Neutrophil (primary cell): ENCODE measurements around the gene ABTB2.

Source experiments
- H3K27ac ChIP-seq: fragments of 200-600 bp; sonication (generic); 2 replicates; pipeline ENCODE4 v1.5.1; 2016; ENCODE audit warnings: mild to moderate bottlenecking, moderate library complexity
- H3K27me3 ChIP-seq: fragments of 200-600 bp; sonication (generic); 2 replicates; pipeline ENCODE4 v1.6.0; 2016; ENCODE audit warnings: mild to moderate bottlenecking
- H3K36me3 ChIP-seq: fragments of 200-600 bp; sonication (generic); 2 replicates; pipeline ENCODE4 v1.5.1; 2017
- H3K4me1 ChIP-seq, 2 experiments: fragments of 200-600 bp in 1 of 2; sonication (generic) in 1 of 2; 1 replicate in 1 of 2; 2 replicates in 1 of 2; pipeline versions ENCODE4 v1.5.1 to v1.6.1; 2013 to 2016; ENCODE audit warnings: low read depth in 1 of 2, low read length in 1 of 2, mild to moderate bottlenecking in 1 of 2, moderate library complexity in 1 of 2; ENCODE audit not compliant: control insufficient read depth in 1 of 2, insufficient read depth in 1 of 2
- H3K4me3 ChIP-seq, 2 experiments: fragments of 200-600 bp in 1 of 2; sonication (generic) in 1 of 2; 1 replicate in 1 of 2; 2 replicates in 1 of 2; pipeline ENCODE4 v1.5.1; 2013 to 2016; ENCODE audit warnings: low read depth in 1 of 2, low read length in 1 of 2, mild to moderate bottlenecking in 1 of 2, moderate library complexity in 1 of 2
- H3K9me3 ChIP-seq: fragments of 200-600 bp; sonication (generic); 2 replicates; pipeline ENCODE4 v1.5.1; 2016
- TF ChIP-seq, protein P1 (sequence below): fragments of 200-600 bp; sonication (generic); IDR thresholded peaks from 2 replicates; pipeline ENCODE4 v1.5.1; 2016; ENCODE audit warnings: antibody characterized with exemption

ABTB2 gene

DNA sequence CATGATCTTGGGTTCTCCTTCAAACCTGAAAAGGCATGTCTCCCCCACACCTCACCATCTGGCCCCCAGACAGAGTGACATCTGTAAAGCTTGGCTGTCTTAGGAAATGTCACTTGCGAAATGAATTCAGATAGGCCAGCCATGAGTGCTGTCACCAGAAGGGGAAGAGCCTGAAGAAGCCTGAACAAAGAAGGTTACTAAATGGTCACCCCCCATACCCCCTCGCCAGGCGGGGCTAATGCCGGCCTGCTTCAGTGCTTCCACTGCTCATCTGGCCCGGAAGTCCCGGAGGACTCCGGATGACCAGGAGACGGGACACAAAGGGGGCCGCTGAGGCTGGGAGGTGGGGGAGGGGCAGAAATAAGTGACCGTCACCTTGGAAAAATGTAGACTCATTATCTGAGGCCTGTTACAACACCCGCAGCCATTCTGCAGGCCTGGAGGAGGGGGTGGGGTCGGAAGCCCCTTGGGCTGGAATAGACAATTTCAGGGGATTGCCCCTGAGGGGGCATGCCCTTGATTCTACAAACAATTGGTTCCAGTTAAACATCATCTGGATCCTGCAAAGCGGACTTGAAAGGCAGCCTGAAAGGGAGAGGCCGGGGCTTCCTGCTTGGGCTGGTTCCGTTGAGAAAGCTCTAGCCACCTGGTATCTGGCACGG lies 209.2 kb downstream of the ABTB2 start:
- Histone ChIP-seq H3K4me3 (peak overlapping the region; percentile 43 to 49), H3K4me1 (peaks cover 37 to 38% of the 10 kb centered on the region in 2 experiments), H3K27ac (peak overlapping the region; percentile 81), H3K9me3 (no peaks in the 10 kb centered on the region), H3K27me3 (no peaks in the 10 kb centered on the region), H3K36me3 (peaks cover 48% of the 10 kb centered on the region)
- TF ChIP-seq, protein P1, sequence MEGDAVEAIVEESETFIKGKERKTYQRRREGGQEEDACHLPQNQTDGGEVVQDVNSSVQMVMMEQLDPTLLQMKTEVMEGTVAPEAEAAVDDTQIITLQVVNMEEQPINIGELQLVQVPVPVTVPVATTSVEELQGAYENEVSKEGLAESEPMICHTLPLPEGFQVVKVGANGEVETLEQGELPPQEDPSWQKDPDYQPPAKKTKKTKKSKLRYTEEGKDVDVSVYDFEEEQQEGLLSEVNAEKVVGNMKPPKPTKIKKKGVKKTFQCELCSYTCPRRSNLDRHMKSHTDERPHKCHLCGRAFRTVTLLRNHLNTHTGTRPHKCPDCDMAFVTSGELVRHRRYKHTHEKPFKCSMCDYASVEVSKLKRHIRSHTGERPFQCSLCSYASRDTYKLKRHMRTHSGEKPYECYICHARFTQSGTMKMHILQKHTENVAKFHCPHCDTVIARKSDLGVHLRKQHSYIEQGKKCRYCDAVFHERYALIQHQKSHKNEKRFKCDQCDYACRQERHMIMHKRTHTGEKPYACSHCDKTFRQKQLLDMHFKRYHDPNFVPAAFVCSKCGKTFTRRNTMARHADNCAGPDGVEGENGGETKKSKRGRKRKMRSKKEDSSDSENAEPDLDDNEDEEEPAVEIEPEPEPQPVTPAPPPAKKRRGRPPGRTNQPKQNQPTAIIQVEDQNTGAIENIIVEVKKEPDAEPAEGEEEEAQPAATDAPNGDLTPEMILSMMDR, result no peak

GRCh38 chr11:34147581-34147980 lies 210.2 kb downstream of the ABTB2 start:
- Histone ChIP-seq H3K9me3 (no peaks in the 10 kb centered on the region), H3K36me3 (peaks cover 53% of the 10 kb centered on the region), H3K4me1 (peaks cover 27 to 28% of the 10 kb centered on the region in 2 experiments), H3K27me3 (no peaks in the 10 kb centered on the region), H3K27ac (peak overlapping the region; percentile 81), H3K4me3 (no peak overlapping the region)
- TF ChIP-seq, protein P1, result no peak

DNA sequence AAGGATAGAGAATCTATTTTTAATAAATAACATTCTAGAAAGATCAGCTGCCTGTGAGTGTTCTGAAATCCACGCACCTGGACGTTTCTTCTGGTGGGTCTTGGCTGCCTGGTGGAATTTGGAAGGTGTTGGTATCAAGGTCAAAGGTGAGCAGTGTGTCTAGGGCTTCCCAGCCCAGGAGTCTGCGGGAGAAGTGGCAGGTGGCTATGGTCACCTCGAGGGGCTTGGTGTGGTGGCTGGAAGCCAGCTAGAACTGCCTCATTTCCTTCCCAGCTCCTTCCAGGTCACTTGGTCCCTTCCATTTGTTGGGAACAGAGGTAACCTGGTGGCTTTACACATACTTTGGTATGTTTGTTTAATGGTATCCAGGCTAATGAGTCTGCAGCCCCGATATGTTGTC lies 210.9 kb downstream of the ABTB2 start:
- H3K9me3 ChIP-seq, result no peaks in the 10 kb centered on the region
- H3K4me1 ChIP-seq, result peaks cover 25 to 28% of the 10 kb centered on the region in 2 experiments
- peaks cover 52% of the 10 kb centered on the region for H3K36me3 ChIP-seq
- TF ChIP-seq, protein P1, result no peak
- H3K27me3 ChIP-seq, result no peaks in the 10 kb centered on the region
- no peak overlapping the region for H3K27ac ChIP-seq
- no peak overlapping the region for H3K4me3 ChIP-seq

GRCh38 chr11:34146411-34146810 lies 211.4 kb downstream of the ABTB2 start:
- Histone ChIP-seq H3K27ac (no peak overlapping the region), H3K36me3 (peaks cover 52% of the 10 kb centered on the region), H3K4me3 (no peak overlapping the region), H3K27me3 (no peaks in the 10 kb centered on the region), H3K4me1 (peaks cover 25 to 28% of the 10 kb centered on the region in 2 experiments), H3K9me3 (no peaks in the 10 kb centered on the region)
- TF ChIP-seq, protein P1, result no peak

DNA sequence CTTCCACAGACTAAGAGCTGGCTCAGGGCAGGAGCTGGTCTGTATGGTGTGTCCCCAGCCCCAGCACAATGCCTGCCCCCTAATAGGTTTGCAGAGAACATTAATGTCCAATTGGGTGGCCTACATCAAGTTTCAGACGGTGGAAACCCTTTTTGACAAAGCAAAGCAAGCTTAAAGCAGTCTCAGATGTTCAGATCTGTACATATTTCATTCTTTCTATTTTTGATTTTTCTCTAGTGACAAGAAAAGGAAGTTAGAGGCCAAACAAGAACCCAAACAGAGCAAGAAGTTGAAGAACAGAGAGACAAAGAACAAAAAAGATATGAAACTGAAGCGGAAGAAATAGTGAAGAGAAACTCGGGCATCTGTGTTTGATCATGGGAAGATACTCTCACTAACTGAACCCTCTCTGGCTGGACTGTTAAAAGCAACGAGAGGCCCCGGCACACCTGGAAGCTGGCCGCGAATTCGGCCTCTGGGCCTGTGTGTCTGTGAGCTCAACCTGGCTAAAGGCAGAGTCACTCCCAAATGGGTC lies 211.9 kb downstream of the ABTB2 start:
- Histone ChIP-seq H3K9me3 (no peaks in the 10 kb centered on the region), H3K27ac (no peak overlapping the region), H3K4me1 (peaks cover 25 to 28% of the 10 kb centered on the region in 2 experiments)

More for the DNA sequence above, 211.9 kb downstream of the ABTB2 start:
- TF ChIP-seq, protein P1, result no peak
- no peak overlapping the region for H3K4me3 ChIP-seq
- peaks cover 52% of the 10 kb centered on the region for H3K36me3 ChIP-seq
- no peaks in the 10 kb centered on the region for H3K27me3 ChIP-seq
